OCI-LY3 (cell line): ENCODE results near the gene ZBTB6.

ENCODE experiments used
- H2AFZ ChIP-seq: fragments of 200-600, 300-600 bp; shearing (Covaris generic); 2 replicates; pipeline ENCODE4 v1.6.0; 2014; ENCODE audit warnings: antibody characterized with exemption, low read depth, low read length
- H3K27ac ChIP-seq: fragments of 200-600, 300-600 bp; sonication (generic); 2 replicates; pipeline ENCODE4 v1.5.1; 2014; ENCODE audit warnings: mild to moderate bottlenecking, low read length, moderate library complexity, mixed read lengths
- H3K27me3 ChIP-seq: fragments of 200-600, 300-600 bp; sonication (generic); 2 replicates; pipeline ENCODE4 v1.6.1; 2014; ENCODE audit warnings: low read depth, low read length, mixed read lengths
- H3K36me3 ChIP-seq: fragments of 200-600, 300-600 bp; sonication (generic); replicated peaks from 2 replicates; pipeline ENCODE3; 2014; ENCODE audit warnings: low read depth, low read length, mixed read lengths
- H3K4me1 ChIP-seq: fragments of 300-600, 200-600 bp; sonication (generic); 2 replicates; pipeline ENCODE4 v1.6.1; 2014; ENCODE audit warnings: low read length, mixed read lengths
- H3K4me2 ChIP-seq: fragments of 200-600, 300-600 bp; sonication (generic); 2 replicates; pipeline ENCODE4 v1.6.1; 2014; ENCODE audit warnings: low read length, mixed read lengths
- H3K4me3 ChIP-seq: fragments of 300-600, 200-600 bp; sonication (generic); 2 replicates; pipeline ENCODE4 v1.5.1; 2014; ENCODE audit warnings: antibody characterized with exemption, mild to moderate bottlenecking, low read length, moderate library complexity
- H3K79me2 ChIP-seq: fragments of 300-600, 200-600 bp; shearing (Covaris generic); 2 replicates; pipeline ENCODE4 v1.6.1; 2014; ENCODE audit warnings: mild to moderate bottlenecking, low read length, mixed read lengths
- H3K9ac ChIP-seq: fragments of 300-600, 200-600 bp; shearing (Covaris generic); 2 replicates; pipeline ENCODE4 v1.6.0; 2014; ENCODE audit warnings: mild to moderate bottlenecking, low read length, moderate library complexity
- H3K9me3 ChIP-seq: fragments of 200-600, 300-600 bp; shearing (Covaris generic); 2 replicates; pipeline ENCODE4 v1.6.1; 2014; ENCODE audit warnings: low read length, mixed read lengths; ENCODE audit not compliant: insufficient read depth
- H4K20me1 ChIP-seq: fragments of 200-600, 300-600 bp; sonication (generic); 2 replicates; pipeline ENCODE4 v1.6.1; 2016; ENCODE audit warnings: low read length, mixed read lengths; ENCODE audit not compliant: insufficient read depth
- CTCF ChIP-seq: fragments of 200-600, 300-600 bp; sonication (generic); IDR thresholded peaks from 2 replicates; pipeline ENCODE4 v1.5.1; 2014; ENCODE audit warnings: antibody characterized with exemption, low read length, low read depth
- EZH2phosphoT487 ChIP-seq: fragments of 200-600 bp; shearing (Covaris generic); IDR thresholded peaks from 2 replicates; pipeline ENCODE4 v1.6.1; 2018; ENCODE audit warnings: antibody characterized with exemption, mixed run types, low read depth

The ZBTB6 gene

DNA sequence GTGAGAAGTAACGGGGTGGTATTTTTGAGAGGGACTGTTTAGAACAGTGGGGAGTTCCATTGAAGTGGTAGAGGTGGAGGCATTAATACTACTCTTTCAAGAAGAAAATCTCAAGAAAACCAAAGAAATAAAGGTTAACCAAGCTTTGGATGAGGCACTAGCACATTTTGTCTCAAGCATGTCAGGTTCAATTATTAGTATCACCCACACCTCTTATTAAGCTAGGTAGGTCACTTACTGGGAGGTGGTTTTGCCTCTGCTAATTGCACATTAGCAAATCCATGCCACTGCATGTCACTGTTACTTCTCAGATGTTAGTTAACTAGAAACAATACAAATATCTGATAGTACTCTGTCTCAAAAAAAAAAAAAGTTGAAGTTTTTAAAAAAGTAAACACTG lies 37.9 kb upstream of the ZBTB6 start:
- no peaks in the 10 kb centered on the region for H3K9me3 ChIP-seq
- H3K36me3 ChIP-seq, result no peaks in the 10 kb centered on the region
- no peak overlapping the region for H3K4me2 ChIP-seq
- H3K4me1 ChIP-seq, result peaks cover 45% of the 10 kb centered on the region
- H3K27ac ChIP-seq, result no peak overlapping the region
- H3K27me3 ChIP-seq, result no peaks in the 10 kb centered on the region
- no peak overlapping the region for H3K9ac ChIP-seq
- H2AFZ ChIP-seq, result no peak overlapping the region
- H3K4me3 ChIP-seq, result no peak overlapping the region
- H3K79me2 ChIP-seq, result peaks cover 93% of the 10 kb centered on the region
- H4K20me1 ChIP-seq, result peaks cover 19% of the 10 kb centered on the region; the same call in 1 of the 2 replicates
- TF ChIP-seq CTCF (no peak), EZH2phosphoT487 (no peak)

GRCh38 chr9:122950263-122950662 lies 37.1 kb upstream of the ZBTB6 start:
- Histone ChIP-seq H3K9me3 (no peaks in the 10 kb centered on the region), H3K27ac (no peak overlapping the region), H3K36me3 (no peaks in the 10 kb centered on the region), H3K4me1 (peaks cover 41% of the 10 kb centered on the region), H3K9ac (no peak overlapping the region), H3K79me2 (peaks cover 94% of the 10 kb centered on the region), H2AFZ (no peak overlapping the region), H3K27me3 (no peaks in the 10 kb centered on the region), H3K4me2 (no peak overlapping the region), H3K4me3 (no peak overlapping the region), H4K20me1 (peaks cover 19% of the 10 kb centered on the region; the same call in 1 of the 2 replicates)
- TF ChIP-seq CTCF, result no peak
- no peak for TF ChIP-seq EZH2phosphoT487

DNA sequence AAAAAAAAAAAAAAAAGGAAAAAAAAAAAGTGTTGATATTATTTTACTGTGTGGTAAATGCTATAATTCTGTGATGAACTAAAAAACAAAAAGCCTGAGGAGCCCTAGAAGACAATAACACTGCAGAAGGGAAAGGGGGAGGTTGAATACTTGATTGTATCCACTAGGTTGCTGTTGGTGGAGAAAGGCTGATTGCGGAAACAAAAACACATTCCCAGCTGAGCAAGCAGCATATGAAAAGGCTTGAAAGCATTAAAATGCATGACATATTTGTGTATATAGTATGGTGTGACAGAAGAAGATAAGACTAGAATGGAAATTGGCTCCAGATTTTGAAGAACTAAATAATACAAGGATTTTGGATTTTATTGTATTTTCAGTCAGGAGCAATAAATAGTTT lies 36.6 kb upstream of the ZBTB6 start:
- Histone ChIP-seq H2AFZ (no peak overlapping the region), H4K20me1 (peaks cover 19% of the 10 kb centered on the region; the same call in 1 of the 2 replicates), H3K9ac (no peak overlapping the region), H3K36me3 (peaks cover 2% of the 10 kb centered on the region), H3K27ac (no peak overlapping the region), H3K4me2 (no peak overlapping the region), H3K4me3 (no peak overlapping the region), H3K27me3 (no peaks in the 10 kb centered on the region), H3K9me3 (no peaks in the 10 kb centered on the region), H3K79me2 (peaks cover 94% of the 10 kb centered on the region), H3K4me1 (peaks cover 41% of the 10 kb centered on the region)
- TF ChIP-seq CTCF (no peak), EZH2phosphoT487 (no peak)

- Histone ChIP-seq H3K9me3 (no peaks in the 10 kb centered on the region), H3K9ac (no peak overlapping the region), H3K4me1 (peaks cover 32% of the 10 kb centered on the region), H3K36me3 (peaks cover 2% of the 10 kb centered on the region), H3K27me3 (no peaks in the 10 kb centered on the region), H2AFZ (no peak overlapping the region), H3K4me3 (no peak overlapping the region), H3K79me2 (peaks cover 95% of the 10 kb centered on the region), H3K4me2 (no peak overlapping the region), H4K20me1 (peaks cover 19% of the 10 kb centered on the region; the same call in 1 of the 2 replicates), H3K27ac (no peak overlapping the region)
- TF ChIP-seq CTCF, result no peak
- no peak for TF ChIP-seq EZH2phosphoT487
These were observed 35.2 kb upstream of the ZBTB6 start for GRCh38 chr9:122948313-122948712.
